Left cardiac atrium (tissue), 4 donors: ENCODE results near the gene FAM117A. TPM values are rescaled to one million over a fixed set of nuclear protein-coding genes. Genes with fewer than 3 reads are reported as not detected.
"Not testable (repeated sequence)": the region's sequence is repeated elsewhere in the genome, so short reads cannot be mapped to it uniquely, and the experiment has no call there.

ENCODE experiments used
- ATAC-seq, 2 donors: fragments of 200-7000 bp; cut with Tn5 transposase; one replicate each; pipeline ENCODE4 v1.9.1; 2020; ENCODE audit warnings: mild to moderate bottlenecking in 2 of 2, moderate library complexity in 2 of 2
- DNase-seq: peaks from one replicate; pipeline ENCODE4 v3.0.0-alpha.2; 2020
- intact Hi-C, 2 donors: fragments of 100-400 bp; cut with DNase I; formaldehyde crosslinking; loops; one replicate each; pipeline versions ENCODE4 v1.14.1 to v1.15.1; 2022 to 2023
- total RNA-seq, 2 donors: library from RNA; stranded (reverse); fragmentation: NEBNext Ultra II Directional; extraction: Animal tissue kit (Norgen Biotek cat#: 25700); gene quantifications; one replicate each; pipeline ENCODE4 v1.2.1, GENCODE V29; 2021
- donor health status: DM: no; HTN: yes; CAD: no.
- donor health status: DM: no; HTN: yes; CAD: no; lungs with severe emphysema.
- donor health status: DM: yes; HTN: yes; CAD: no.
- donor health status: Dilated cardiomyopathy.

The FAM117A gene
- total RNA-seq, 2 donors from 2014 or later: 5.3 to 13.9 TPM

- intact Hi-C loops: no loop called here
- DNase-seq (no peak), ATAC-seq (no peak)
Observed at GRCh38 chr17:49746791-49747490, 17.0 kb downstream of the FAM117A start.

DNA sequence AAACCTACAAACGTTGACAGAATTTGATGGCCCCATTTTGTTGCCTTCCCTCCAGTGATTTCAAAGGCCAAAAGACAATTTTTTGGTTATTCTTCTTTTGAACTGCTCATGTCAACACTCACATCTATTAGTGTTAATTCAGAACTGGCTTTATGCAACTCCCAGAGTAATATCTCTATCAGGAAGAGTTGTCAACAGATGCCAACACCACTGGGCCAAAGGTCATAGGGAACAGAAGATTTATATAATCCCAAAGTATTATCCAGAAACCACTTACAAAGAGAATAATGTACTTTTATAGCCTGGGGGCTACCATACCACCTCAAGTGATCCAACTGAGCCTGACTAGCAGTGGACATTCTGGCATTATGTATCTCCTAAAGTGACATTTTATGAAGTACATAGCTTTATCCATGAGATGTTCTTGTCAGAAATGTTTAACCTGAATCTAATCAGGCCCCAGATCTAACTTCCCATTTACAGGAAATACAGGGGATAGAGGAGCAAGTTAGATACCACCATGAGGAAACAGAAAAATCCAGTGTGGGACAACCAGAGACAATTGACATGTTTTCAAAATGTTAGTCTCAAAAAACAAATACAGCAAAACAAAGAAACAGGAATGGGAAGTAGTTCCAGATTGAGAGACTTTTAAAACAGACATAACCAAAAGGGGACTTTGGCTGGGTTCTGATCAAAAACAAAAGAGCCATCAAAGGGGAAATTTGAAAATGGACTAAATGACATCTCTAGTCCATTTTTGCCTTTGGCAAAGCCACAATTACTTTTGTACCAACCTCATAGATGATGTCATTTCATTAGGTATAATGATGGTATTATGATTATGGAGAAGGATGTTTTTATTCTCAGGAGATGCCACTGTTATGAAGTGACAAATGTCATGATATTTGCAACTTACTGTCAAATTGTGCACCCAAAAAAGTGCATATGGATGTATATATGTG lies 18.5 kb downstream of the FAM117A start:
- DNase-seq (no peak), ATAC-seq (no peak)
- intact Hi-C loops: no loop called here

GRCh38 chr17:49742166-49742638 lies 21.7 kb downstream of the FAM117A start:
- ATAC-seq (peak in 1 of 2 donors; percentile 19), DNase-seq (no peak)
- intact Hi-C loops: no loop called here

DNA sequence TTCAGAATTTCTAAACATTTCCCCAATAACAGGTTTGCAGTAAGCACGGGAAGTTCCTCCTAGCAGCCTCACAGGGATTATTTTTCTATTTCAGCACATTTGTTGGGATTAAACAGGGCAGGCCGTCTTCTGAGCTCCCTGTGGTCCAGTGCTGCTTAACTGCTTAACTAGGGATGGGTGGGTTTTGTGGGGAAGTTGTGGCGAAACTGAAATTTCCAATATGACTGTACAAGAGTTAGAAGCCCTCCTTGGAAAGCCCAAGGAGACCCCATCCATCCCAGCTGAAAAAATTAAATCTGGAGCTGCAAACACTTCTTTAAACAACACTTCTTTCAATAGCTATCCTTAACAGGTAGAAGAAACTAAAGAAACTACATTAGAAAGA lies 22.2 kb downstream of the FAM117A start:
- intact Hi-C loops: no loop called here
- ATAC-seq (no peak), DNase-seq (no peak)

DNA sequence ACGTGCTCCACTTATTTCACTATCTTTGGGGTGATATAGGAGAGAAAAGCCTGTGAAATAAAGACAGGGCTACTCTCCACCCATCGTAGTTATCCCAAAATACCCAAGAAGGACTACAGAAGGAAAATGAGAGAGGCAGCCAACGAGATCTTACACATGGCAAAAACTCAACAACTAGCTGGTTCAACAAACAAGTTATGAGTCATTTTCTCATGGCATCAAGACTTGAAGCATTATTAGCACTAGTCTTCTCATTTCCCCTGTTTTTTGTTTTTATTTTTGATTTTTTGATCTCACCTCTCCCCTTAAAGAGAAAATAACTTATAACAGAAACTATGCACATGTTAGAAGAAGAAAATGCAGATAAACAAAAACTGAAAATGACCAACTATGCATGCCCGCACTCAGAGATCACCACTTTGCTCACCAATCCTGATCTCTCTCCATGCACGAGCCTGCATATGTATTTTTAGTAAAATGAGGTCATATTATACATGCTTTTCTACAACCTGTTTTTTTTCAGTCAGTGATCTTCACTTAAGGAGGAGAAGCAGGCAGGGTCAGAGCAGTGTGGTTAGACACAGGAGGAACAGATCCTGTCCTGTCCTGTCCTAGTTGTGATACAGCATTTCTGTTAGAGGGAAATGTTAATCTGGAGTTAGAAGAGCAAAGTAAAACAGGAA lies 22.8 kb downstream of the FAM117A start:
- ATAC-seq (peak in 1 of 2 donors; percentile 45), DNase-seq (no peak)
- intact Hi-C loops: no loop called here

DNA sequence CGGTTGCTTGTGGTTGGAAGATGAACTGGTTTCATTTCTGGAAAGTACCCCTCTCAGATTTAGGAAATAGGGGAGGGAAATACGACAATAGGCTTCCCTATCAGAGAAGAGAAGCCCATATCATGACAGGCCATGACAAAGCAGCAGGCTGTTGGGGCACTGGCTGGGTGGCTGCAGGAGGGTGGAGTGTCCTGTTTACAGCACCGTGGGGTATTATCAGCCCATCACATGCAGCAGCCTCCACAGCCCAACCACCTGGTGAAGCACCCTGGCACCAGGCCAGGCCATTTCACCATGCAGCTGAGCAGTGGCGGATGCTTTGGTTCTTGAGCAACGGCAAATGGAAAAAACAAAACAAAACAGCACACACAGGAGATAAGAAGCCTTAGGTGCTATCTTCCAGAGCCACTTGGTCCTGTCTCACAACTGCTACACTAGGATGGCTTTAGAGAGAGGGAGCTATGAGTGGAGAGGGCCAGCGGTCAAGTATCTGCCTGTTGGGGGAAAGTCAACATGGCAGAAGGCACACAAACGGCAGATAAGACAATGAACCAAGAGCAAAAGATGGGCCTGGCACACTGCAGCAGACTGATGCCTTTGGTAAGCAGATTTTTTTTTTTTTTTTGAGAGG lies 24.2 kb downstream of the FAM117A start:
- ATAC-seq (peak; percentile 83 to 86), DNase-seq (peak; percentile 90)
- intact Hi-C loops: no loop called here

DNA sequence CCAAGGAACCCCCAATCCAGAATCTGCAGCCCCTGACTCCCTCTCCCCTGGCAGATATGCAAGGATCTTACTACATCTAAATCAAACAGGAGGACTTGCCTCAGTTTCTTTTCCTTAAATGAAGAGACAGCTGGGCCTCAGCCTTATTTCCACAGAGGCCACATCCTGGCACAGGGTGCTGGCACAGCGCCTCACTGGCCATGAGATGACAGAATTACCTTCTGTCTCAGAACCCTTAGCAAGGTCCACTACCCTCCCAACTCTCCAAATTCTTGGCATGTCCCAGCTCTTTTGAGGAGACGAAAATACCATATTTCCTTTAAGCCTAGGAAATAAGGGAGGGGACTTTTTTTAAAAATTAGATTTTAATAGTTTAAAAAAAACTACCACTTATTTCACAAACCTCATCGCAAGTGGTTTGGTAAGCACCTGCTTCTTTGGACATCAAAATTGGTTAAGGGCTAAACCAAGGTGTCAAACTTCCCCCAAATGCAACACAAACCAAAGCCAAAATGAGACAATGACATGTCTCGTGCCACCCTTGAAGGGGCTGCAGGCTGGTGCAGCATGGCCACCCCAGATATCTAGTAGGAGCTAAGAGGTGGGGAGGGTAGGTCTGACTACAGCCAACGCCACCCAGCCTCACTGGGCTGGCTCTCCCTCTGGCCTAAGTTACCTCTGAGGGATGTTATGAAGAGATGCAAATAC lies 25.3 kb downstream of the FAM117A start:
- ATAC-seq: no peak
- intact Hi-C loops: no loop called here

GRCh38 chr17:49734515-49735490 lies 29.1 kb downstream of the FAM117A start:
- ATAC-seq (no peak), DNase-seq (no peak)
- intact Hi-C loops: no loop called here

More for the DNA sequence above, 25.3 kb downstream of the FAM117A start:
- no peak for DNase-seq

- intact Hi-C loops: no loop called here
- ATAC-seq (no peak), DNase-seq (no peak)
Observed at GRCh38 chr17:49731435-49731831, 32.5 kb downstream of the FAM117A start.

DNA sequence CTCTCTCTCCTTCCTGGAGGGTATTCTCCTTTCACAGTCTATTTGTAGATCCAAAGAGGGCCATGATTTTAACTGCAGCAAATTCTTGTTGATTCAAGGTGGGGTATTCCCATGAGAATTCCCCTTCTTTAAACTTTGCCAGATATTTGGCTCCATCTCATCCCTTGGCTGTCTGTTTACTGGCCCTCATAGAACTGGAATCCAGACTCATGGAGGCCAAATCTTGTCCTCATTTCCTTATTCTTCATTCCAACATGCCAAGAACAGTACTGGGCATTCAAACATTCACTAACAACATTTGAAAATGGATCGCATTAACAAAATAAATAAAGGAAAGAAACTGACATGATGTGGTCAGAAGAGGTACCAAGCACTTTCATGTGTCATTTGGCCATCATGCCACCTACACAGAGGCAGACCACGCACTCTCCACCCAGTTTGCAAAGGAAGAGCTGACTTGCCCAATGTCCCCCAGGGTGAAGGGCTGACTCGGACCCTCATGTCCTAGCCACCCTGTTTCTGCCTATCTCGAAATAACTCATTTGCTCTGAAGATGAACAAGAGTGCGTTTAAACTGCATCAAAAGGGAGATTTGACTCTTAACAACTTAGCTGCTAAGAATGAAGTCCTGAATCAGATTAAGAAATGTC lies 33.0 kb downstream of the FAM117A start:
- ATAC-seq (peak in 1 of 2 donors; percentile 21), DNase-seq (no peak)
- intact Hi-C loops: no loop called here

GRCh38 chr17:49730078-49730784 lies 33.7 kb downstream of the FAM117A start:
- ATAC-seq: peak; percentile 96 to 97
- DNase-seq: peak; percentile 88
- intact Hi-C loops: no loop called here

DNA sequence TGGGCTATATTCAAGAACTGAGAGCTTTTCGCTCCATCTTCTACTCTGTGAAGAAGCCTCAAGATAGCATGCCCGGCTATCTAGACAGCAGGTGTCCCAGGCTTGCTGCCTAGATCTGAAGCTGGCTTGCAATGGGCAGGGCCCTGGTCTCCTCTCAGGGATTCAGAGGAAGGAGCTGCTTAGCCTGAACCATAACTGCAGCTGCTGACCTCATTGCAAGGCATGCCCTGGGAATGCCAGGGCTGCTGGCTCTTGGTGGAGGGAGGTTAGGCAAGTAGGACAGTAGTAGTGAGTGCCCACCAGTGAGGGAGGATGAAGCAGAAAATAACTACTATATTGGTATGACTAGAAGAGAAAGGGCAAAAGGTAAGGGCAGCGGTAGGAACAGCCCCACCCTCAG lies 34.9 kb downstream of the FAM117A start:
- ATAC-seq (peak in 1 of 2 donors; percentile 14), DNase-seq (no peak)
- intact Hi-C loops: no loop called here

GRCh38 chr17:49728425-49728824 lies 35.5 kb downstream of the FAM117A start:
- DNase-seq (no peak), ATAC-seq (no peak)
- intact Hi-C loops: no loop called here

DNA sequence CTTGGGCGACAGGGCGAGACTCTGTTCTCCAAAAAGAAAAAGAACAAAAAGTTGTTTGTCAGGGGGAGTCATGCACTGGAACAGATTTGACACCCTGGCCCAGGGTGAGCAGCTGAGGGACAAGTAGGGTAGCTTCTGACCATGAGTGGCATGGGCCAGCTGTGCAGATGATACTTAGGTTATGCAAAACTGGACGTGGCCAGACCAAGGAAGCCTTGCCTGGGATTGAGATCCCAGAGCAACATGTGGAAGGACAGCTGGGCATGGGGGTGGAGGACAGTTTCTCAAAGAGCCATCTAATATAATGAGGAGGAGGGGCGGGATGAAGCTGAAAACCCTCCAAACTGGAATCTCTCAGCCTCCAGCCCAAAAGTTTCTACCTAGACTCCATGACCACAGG lies 36.6 kb downstream of the FAM117A start:
- no peak for ATAC-seq
- DNase-seq: no peak
- intact Hi-C loops: no loop called here

DNA sequence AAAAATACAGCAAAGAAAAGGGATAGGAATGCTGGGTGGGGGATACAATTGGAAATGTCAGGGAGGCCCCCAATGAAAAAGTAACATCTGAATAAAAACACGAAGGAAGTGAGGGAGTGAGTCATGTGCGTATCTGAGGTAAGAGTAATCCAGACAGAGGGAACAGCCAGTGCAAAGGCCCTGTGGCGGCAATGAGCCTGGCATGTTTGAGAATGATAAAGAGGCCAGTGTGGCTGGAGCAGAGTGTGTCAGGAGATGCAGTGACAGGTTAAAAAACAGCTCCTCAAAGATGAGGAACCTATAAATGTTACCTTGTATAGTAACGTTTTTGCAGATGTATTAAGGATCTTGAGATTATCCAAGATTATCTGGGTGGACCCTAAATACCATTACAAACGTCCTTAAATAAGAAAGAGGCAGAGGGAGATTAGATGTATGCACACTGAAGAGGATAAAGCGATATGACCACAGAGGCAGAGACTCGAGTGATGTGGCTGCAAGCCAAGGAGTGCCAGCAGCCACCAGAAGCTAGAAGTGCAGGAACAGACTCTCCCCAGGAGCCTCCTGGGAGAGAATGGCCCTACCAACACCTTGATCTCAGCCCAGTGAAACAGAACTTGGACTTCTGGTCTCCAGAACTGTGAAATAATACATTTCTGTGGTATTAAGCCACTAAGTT lies 38.3 kb downstream of the FAM117A start:
- DNase-seq (no peak), ATAC-seq (no peak)
- intact Hi-C loops: no loop called here

DNA sequence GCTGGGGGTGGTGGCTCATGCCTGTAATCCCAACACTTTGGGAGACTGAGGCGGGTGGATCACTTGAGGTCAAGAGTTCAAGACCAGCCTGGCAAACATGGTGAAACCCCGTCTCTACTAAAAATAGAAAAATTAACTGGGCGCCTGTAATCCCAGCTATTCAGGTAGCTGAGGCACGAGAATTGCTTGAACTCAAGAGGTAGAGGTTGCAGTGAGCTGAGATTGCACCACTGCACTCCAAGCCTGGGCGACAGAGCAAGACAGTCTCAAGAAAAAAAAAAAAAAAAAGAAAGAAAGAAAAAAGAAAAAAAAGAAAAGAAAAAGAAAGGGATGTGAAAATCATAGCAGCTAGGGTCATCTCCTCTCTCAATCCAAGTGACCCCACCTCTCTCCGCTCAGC lies 39.4 kb downstream of the FAM117A start:
- intact Hi-C loops: loop anchor here in 1 of 2 donors (5.0 kb wide), 1 partner anchor 33 kb away; no protein-coding TSS in a partner anchor
- not testable (repeated sequence) for DNase-seq, ATAC-seq
